IMR-90 (cell line): Measurements from ENCODE around the gene RAB12. TPM values are rescaled to one million over a fixed set of nuclear protein-coding genes. Genes with fewer than 3 reads are reported as not detected.
A peak's percentile ranks its signal among the peaks of the same experiment; 100 is the strongest.

Experiments used
- ATAC-seq: fragments of 200-7000 bp; cut with Tn5 transposase; 2 replicates; pipeline ENCODE4 v1.9.1; 2020; ENCODE audit warnings: low read depth, mild to moderate bottlenecking, moderate library complexity
- BruUV-seq: library from RNA; stranded (reverse); fragments of 400-500 nt; replicated peaks from 2 replicates; lab custom pipeline; 2021; lab: Mats Ljungman, UMichigan
- CTCF ChIA-PET: fragments of 300-600 bp; formaldehyde crosslinking; extraction: SDS; loops from one replicate; lab custom pipeline; 2021; ENCODE audit warnings: antibody characterized with exemption; lab: Yijun Ruan, JAX
- POLR2A ChIA-PET: fragments of 300-600 bp; sonication (Branson Sonifier 250); formaldehyde crosslinking; loops from one replicate; lab custom pipeline; 2022; ENCODE audit warnings: antibody characterized with exemption; ENCODE audit not compliant: unreplicated experiment; lab: Charles Lee
- DNase-seq: peaks from one replicate; pipeline ENCODE4 v3.0.0; 2013
- H2AFZ ChIP-seq: replicated peaks from 2 replicates; pipeline ENCODE3; 2013; ENCODE audit warnings: low read length, mild to moderate bottlenecking; ENCODE audit not compliant: poor library complexity
- H2AK5ac ChIP-seq: 2 replicates; pipeline ENCODE4 v1.6.1; 2013; ENCODE audit warnings: low read depth, low read length, inconsistent platforms
- H2AK9ac ChIP-seq: replicated peaks from 2 replicates; pipeline ENCODE3; 2013; ENCODE audit warnings: mild to moderate bottlenecking, low read depth, low read length, moderate library complexity; ENCODE audit not compliant: poor library complexity
- H2BK120ac ChIP-seq: 2 replicates; pipeline ENCODE4 v1.6.1; 2013; ENCODE audit warnings: low read depth, low read length, inconsistent platforms
- H2BK15ac ChIP-seq: 3 replicates; pipeline ENCODE4 v1.6.1; 2013; ENCODE audit warnings: low read depth, low read length, inconsistent platforms
- H2BK20ac ChIP-seq: 2 replicates; pipeline ENCODE4 v1.6.1; 2013; ENCODE audit warnings: low read depth, mild to moderate bottlenecking, inconsistent platforms, low read length, moderate library complexity
- H2BK5ac ChIP-seq: 2 replicates; pipeline ENCODE4 v1.6.1; 2013; ENCODE audit warnings: mild to moderate bottlenecking, low read depth, low read length, inconsistent platforms; ENCODE audit not compliant: poor library complexity, severe bottlenecking
- H3K14ac ChIP-seq: replicated peaks from 2 replicates; pipeline ENCODE4 v1.6.1; 2013; ENCODE audit warnings: low read depth, low read length, inconsistent platforms
- H3K18ac ChIP-seq: 2 replicates; pipeline ENCODE4 v1.6.1; 2013; ENCODE audit warnings: low read depth, low read length, control low read depth
- H3K23ac ChIP-seq: 2 replicates; pipeline ENCODE4 v1.6.1; 2013; ENCODE audit warnings: low read depth, low read length, inconsistent platforms
- H3K27ac ChIP-seq: 2 replicates; pipeline ENCODE4 v1.5.1; 2013; ENCODE audit warnings: mild to moderate bottlenecking, control low read depth, low read length; ENCODE audit not compliant: insufficient read depth
- H3K27me3 ChIP-seq: 2 replicates; pipeline ENCODE4 v1.6.1; 2013; ENCODE audit warnings: low read length; ENCODE audit not compliant: control insufficient read depth, insufficient read depth
- H3K36me3 ChIP-seq: 2 replicates; pipeline ENCODE4 v1.6.1; 2013; ENCODE audit warnings: low read length, mixed read lengths; ENCODE audit not compliant: control insufficient read depth, insufficient read depth
- H3K4ac ChIP-seq: 2 replicates; pipeline ENCODE4 v1.6.1; 2013; ENCODE audit warnings: low read depth, low read length, inconsistent platforms
- H3K4me1 ChIP-seq: 2 replicates; pipeline ENCODE4 v1.6.1; 2013; ENCODE audit warnings: low read length, mixed read lengths; ENCODE audit not compliant: control insufficient read depth, insufficient read depth
- H3K4me2 ChIP-seq: 2 replicates; pipeline ENCODE4 v1.6.1; 2013; ENCODE audit warnings: low read depth, mild to moderate bottlenecking, control low read depth, low read length, moderate library complexity
- H3K4me3 ChIP-seq: 2 replicates; pipeline ENCODE4 v1.5.1; 2013; ENCODE audit warnings: low read depth, mild to moderate bottlenecking, control low read depth, low read length, moderate library complexity; ENCODE audit not compliant: insufficient read depth
- H3K56ac ChIP-seq: 2 replicates; pipeline ENCODE4 v1.6.1; 2013; ENCODE audit warnings: low read length, inconsistent platforms; ENCODE audit not compliant: insufficient read depth; ENCODE audit errors: extremely low read depth
- H3K79me1 ChIP-seq, 2 experiments: 2 replicates each; pipeline ENCODE4 v1.6.1; 2013; ENCODE audit warnings: low read length in 2 of 2, inconsistent platforms in 1 of 2, low read depth in 1 of 2
- H3K9ac ChIP-seq: 2 replicates; pipeline ENCODE4 v1.6.1; 2013; ENCODE audit warnings: low read depth, low read length, control low read depth
- H3K9me1 ChIP-seq: 2 replicates; pipeline ENCODE4 v1.6.1; 2013; ENCODE audit warnings: low read length, inconsistent platforms; ENCODE audit not compliant: insufficient read depth
- H3K9me3 ChIP-seq: 2 replicates; pipeline ENCODE4 v1.6.1; 2013; ENCODE audit warnings: low read length; ENCODE audit not compliant: control insufficient read depth, insufficient read depth
- H4K20me1 ChIP-seq: 2 replicates; pipeline ENCODE4 v1.6.1; 2013; ENCODE audit warnings: low read length, inconsistent platforms; ENCODE audit not compliant: insufficient read depth
- H4K5ac ChIP-seq: 2 replicates; pipeline ENCODE4 v1.6.1; 2013; ENCODE audit warnings: mild to moderate bottlenecking, low read depth, low read length, control low read depth
- H4K8ac ChIP-seq, 2 experiments: 2 replicates each; pipeline ENCODE4 v1.6.1; 2013; ENCODE audit warnings: low read depth in 2 of 2, low read length in 2 of 2, control low read depth in 1 of 2, inconsistent platforms in 1 of 2
- H4K91ac ChIP-seq: 2 replicates; pipeline ENCODE4 v1.6.1; 2013; ENCODE audit warnings: low read depth, low read length, inconsistent platforms; ENCODE audit not compliant: insufficient read depth
- CEBPB ChIP-seq: IDR thresholded peaks from 2 replicates; pipeline ENCODE4 v1.6.1; 2012; ENCODE audit warnings: low read depth, low read length, improper control_type of control experiment
- CHD1 ChIP-seq: IDR thresholded peaks from 2 replicates; pipeline ENCODE4 v1.6.1; 2012; ENCODE audit warnings: low read depth, low read length, improper control_type of control experiment
- FOS ChIP-seq: fragments of 150-350 bp; IDR thresholded peaks from 2 replicates; pipeline ENCODE4 v1.6.1; 2016; ENCODE audit warnings: low read depth, low read length
- MAFK ChIP-seq: IDR thresholded peaks from 2 replicates; pipeline ENCODE4 v1.6.1; 2012; ENCODE audit warnings: low read depth, low read length, improper control_type of control experiment
- MAZ ChIP-seq: IDR thresholded peaks from 2 replicates; pipeline ENCODE4 v1.6.1; 2012; ENCODE audit warnings: low read depth, mild to moderate bottlenecking, low read length, improper control_type of control experiment, moderate library complexity, borderline replicate concordance
- MXI1 ChIP-seq: IDR thresholded peaks from 2 replicates; pipeline ENCODE4 v1.6.1; 2012; ENCODE audit warnings: low read depth, mild to moderate bottlenecking, low read length, moderate library complexity, borderline replicate concordance
- NFE2L2 ChIP-seq: fragments of 150-350 bp; IDR thresholded peaks from 2 replicates; pipeline ENCODE4 v1.6.1; 2016; ENCODE audit warnings: low read depth, mild to moderate bottlenecking, low read length
- POLR2A ChIP-seq: IDR thresholded peaks from 2 replicates; pipeline ENCODE4 v1.6.1; 2012; ENCODE audit warnings: mild to moderate bottlenecking, low read depth, low read length
- RAD21 ChIP-seq: IDR thresholded peaks from 2 replicates; pipeline ENCODE4 v1.6.1; 2012; ENCODE audit warnings: low read length, improper control_type of control experiment
- RCOR1 ChIP-seq: IDR thresholded peaks from 2 replicates; pipeline ENCODE4 v1.6.1; 2012; ENCODE audit warnings: mild to moderate bottlenecking, low read length, improper control_type of control experiment; ENCODE audit not compliant: insufficient replicate concordance
- RFX5 ChIP-seq: IDR thresholded peaks from 2 replicates; pipeline ENCODE4 v1.8.0; 2012; ENCODE audit warnings: low read depth, mild to moderate bottlenecking, low read length, moderate library complexity
- SMC3 ChIP-seq: fragments of 150-350 bp; IDR thresholded peaks from 2 replicates; pipeline ENCODE4 v1.6.1; 2016; ENCODE audit warnings: low read depth, mild to moderate bottlenecking, antibody characterized with exemption, low read length, moderate library complexity
- WGBS, 2 experiments: methylation state at CpG; one replicate each; pipeline versions ENCODE4 v1.1.5 to v1.1.7; 2013; ENCODE audit warnings: missing lambda C conversion rate in 2 of 2; ENCODE audit not compliant: insufficient read length in 1 of 2; ENCODE audit errors: extremely low coverage in 2 of 2; 5-methylcytosine and 5-hydroxymethylcytosine counted together
- dilution Hi-C: fragments of 300-500 bp; cut with HindIII; formaldehyde crosslinking; loops from one replicate; pipeline ENCODE4 v1.14.3; 2018; ENCODE audit warnings: low sequenced_read_pairs; ENCODE audit not compliant: unreplicated experiment
- in situ Hi-C: fragments of 300-500 bp; cut with MboI; formaldehyde crosslinking; loops from 3 replicates; pipeline ENCODE4 v1.14.3; 2019; ENCODE audit warnings: low sequenced_read_pairs, inconsistent platforms, mixed read lengths
- intact Hi-C: fragments of 100-400 bp; cut with micrococcal nuclease; formaldehyde crosslinking; loops from 2 replicates; pipeline ENCODE4 v1.10.0; 2022
- polyA plus RNA-seq, 3 experiments: library from polyadenylated mRNA; depleted of rRNA; stranded (reverse); fragments of >200 nt; gene quantifications; 2 replicates each; pipeline ENCODE4 v1.2.3, GENCODE V29; 2012; ENCODE audit warnings: low replicate concordance in 1 of 3
- total RNA-seq: library from RNA; depleted of rRNA; stranded (reverse); fragments of >200 nt; gene quantifications from 2 replicates; pipeline ENCODE4 v1.2.3, GENCODE V29; 2012
- TF ChIP-seq, protein P1 (sequence below): fragments of 150-350 bp; IDR thresholded peaks from 2 replicates; pipeline ENCODE4 v1.6.1; 2017; ENCODE audit warnings: mild to moderate bottlenecking, antibody characterized with exemption, low read length, low read depth
- TF ChIP-seq, protein P2 (sequence below): conservative IDR thresholded peaks from 2 replicates; pipeline ENCODE4 v1.5.1; 2012; ENCODE audit warnings: mild to moderate bottlenecking, low read depth, low read length, improper control_type of control experiment
- TF ChIP-seq, protein P3 (sequence below): fragments of 150-350 bp; IDR thresholded peaks from 2 replicates; pipeline ENCODE4 v1.6.1; 2016; ENCODE audit warnings: low read depth, mild to moderate bottlenecking, low read length, moderate library complexity, borderline replicate concordance

The RAB12 gene
- total and polyA plus RNA-seq, 2 of the 4 experiments (the other 2 are of a cell fraction): 14.9 to 19.2 TPM

DNA sequence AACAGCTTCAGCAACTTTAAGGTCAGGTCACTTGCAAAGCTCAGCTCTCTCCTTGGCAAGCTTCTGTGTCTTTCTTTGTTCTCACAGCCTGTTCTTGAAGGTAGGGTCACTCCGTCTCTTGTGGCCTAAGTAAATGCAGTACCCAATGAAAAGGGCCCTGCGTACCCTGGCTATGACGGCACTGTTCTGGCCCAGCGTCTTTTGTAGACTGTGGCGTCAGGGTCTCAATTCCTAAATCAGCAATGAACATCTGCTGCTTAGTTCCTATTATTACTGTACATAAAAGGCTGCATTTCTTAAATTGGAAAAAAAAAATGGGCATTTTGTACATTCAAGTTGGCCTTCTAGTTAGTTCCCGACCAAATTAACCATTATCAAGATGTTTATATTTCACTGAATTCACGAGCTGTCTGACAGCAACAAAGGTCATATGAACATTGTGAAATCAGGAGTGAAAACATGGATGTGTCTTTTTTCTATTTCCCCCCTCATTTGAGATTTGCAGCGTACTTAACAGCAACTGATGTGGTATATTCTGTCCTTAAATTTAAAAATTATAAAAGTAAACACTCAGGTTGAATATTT, 79.1 kb downstream of the RAB12 start:
- ChIA-PET POLR2A (interaction anchor here (0.6 kb wide), 1 partner anchor 8 kb away, joined by 22 read pairs; no protein-coding TSS in a partner anchor), CTCF (interaction anchor here (0.6 kb wide), 1 partner anchor 48 kb away, joined by 5 read pairs; no protein-coding TSS in a partner anchor)
- Histone ChIP-seq H3K79me1 (no peaks in the 10 kb centered on the region), H4K5ac (peak overlapping the region; percentile 71; the same call in 1 of the 2 replicates), H2AK9ac (no peak overlapping the region), H3K27me3 (no peaks in the 10 kb centered on the region), H3K56ac (no peak overlapping the region), H3K4me1 (peaks cover 7% of the 10 kb centered on the region), H3K18ac (peak overlapping the region; percentile 75; the same call in 1 of the 2 replicates), H4K8ac (no peak overlapping the region; a peak in 1 of 4 replicates), H2BK5ac (no peak overlapping the region), H3K9me1 (peaks cover 8% of the 10 kb centered on the region; the same call in 1 of the 2 replicates), H2AFZ (no peak overlapping the region), H3K23ac (0 out of 2 replicates have a peak overlapping the region, but pooled peaks have one; percentile 24), H2BK20ac (no peak overlapping the region), H2BK120ac (no peak overlapping the region), H3K4me3 (no peak overlapping the region), H3K4ac (0 out of 2 replicates have a peak overlapping the region, but pooled peaks have one; percentile 44), H4K91ac (peak overlapping the region; percentile 19; the same call in 1 of the 2 replicates), H3K9me3 (no peaks in the 10 kb centered on the region), H3K4me2 (no peak overlapping the region), H3K27ac (peak overlapping the region; percentile 32; the same call in 1 of the 2 replicates), H2AK5ac (peak overlapping the region; percentile 69), H3K36me3 (no peaks in the 10 kb centered on the region), H4K20me1 (no peaks in the 10 kb centered on the region), H2BK15ac (no peak overlapping the region), H3K14ac (peak overlapping the region; percentile 2; the same call in 1 of the 2 replicates), H3K9ac (no peak overlapping the region; the same call in 1 of the 2 replicates)
- intact Hi-C loops: no loop called here
- dilution Hi-C loops: loop anchor here (25.0 kb wide), 1 partner anchor 299 kb away; no protein-coding TSS in a partner anchor
- in situ Hi-C loops: no loop called here
- WGBS, 2 experiments: no CpG with 5 or more reads among the region's 8 CpGs
- ATAC-seq (no peak), DNase-seq (no peak)
- no TSS peak for BruUV-seq
- TF ChIP-seq, protein P1, sequence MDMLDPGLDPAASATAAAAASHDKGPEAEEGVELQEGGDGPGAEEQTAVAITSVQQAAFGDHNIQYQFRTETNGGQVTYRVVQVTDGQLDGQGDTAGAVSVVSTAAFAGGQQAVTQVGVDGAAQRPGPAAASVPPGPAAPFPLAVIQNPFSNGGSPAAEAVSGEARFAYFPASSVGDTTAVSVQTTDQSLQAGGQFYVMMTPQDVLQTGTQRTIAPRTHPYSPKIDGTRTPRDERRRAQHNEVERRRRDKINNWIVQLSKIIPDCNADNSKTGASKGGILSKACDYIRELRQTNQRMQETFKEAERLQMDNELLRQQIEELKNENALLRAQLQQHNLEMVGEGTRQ: no peak
- TF ChIP-seq NFE2L2 (no peak), RFX5 (no peak), CEBPB (no peak), SMC3 (no peak), CHD1 (no peak), POLR2A (no peak), RAD21 (no peak), MAFK (no peak), MAZ (no peak), MXI1 (no peak), RCOR1 (no peak), FOS (no peak)
- TF ChIP-seq, protein P2, sequence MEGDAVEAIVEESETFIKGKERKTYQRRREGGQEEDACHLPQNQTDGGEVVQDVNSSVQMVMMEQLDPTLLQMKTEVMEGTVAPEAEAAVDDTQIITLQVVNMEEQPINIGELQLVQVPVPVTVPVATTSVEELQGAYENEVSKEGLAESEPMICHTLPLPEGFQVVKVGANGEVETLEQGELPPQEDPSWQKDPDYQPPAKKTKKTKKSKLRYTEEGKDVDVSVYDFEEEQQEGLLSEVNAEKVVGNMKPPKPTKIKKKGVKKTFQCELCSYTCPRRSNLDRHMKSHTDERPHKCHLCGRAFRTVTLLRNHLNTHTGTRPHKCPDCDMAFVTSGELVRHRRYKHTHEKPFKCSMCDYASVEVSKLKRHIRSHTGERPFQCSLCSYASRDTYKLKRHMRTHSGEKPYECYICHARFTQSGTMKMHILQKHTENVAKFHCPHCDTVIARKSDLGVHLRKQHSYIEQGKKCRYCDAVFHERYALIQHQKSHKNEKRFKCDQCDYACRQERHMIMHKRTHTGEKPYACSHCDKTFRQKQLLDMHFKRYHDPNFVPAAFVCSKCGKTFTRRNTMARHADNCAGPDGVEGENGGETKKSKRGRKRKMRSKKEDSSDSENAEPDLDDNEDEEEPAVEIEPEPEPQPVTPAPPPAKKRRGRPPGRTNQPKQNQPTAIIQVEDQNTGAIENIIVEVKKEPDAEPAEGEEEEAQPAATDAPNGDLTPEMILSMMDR: no peak
- TF ChIP-seq, protein P3, sequence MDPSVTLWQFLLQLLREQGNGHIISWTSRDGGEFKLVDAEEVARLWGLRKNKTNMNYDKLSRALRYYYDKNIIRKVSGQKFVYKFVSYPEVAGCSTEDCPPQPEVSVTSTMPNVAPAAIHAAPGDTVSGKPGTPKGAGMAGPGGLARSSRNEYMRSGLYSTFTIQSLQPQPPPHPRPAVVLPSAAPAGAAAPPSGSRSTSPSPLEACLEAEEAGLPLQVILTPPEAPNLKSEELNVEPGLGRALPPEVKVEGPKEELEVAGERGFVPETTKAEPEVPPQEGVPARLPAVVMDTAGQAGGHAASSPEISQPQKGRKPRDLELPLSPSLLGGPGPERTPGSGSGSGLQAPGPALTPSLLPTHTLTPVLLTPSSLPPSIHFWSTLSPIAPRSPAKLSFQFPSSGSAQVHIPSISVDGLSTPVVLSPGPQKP: no peak
